Mucosa of descending colon (tissue), 3 donors: ENCODE results near the gene LCA5L. TPM values are rescaled to one million over a fixed set of nuclear protein-coding genes. Genes with fewer than 3 reads are reported as not detected.
A peak's percentile ranks its signal among the peaks of the same experiment; 100 is the strongest.
"Not testable (repeated sequence)": the region's sequence is repeated elsewhere in the genome, so short reads cannot be mapped to it uniquely, and the experiment has no call there.

ENCODE experiments used
- ATAC-seq: fragments of 200-7000 bp; cut with Tn5 transposase; one replicate; pipeline ENCODE4 v1.9.1; 2020; ENCODE audit warnings: mild to moderate bottlenecking, moderate library complexity
- DNase-seq, 3 donors: peaks; one replicate each; pipeline ENCODE4 v3.0.0-alpha.2; 2020
- H3K36me3 ChIP-seq: fragments of 200-600 bp; one replicate; pipeline ENCODE4 v1.8.0; 2021; ENCODE audit warnings: low read depth, mild to moderate bottlenecking
- H3K4me1 ChIP-seq: fragments of 200-600 bp; one replicate; pipeline ENCODE4 v1.8.0; 2021; ENCODE audit warnings: low read depth, mild to moderate bottlenecking
- H3K4me3 ChIP-seq: fragments of 200-600 bp; one replicate; pipeline ENCODE4 v1.8.0; 2021; ENCODE audit warnings: mild to moderate bottlenecking
- H3K9me3 ChIP-seq: fragments of 200-600 bp; one replicate; pipeline ENCODE4 v1.8.0; 2021; ENCODE audit warnings: mild to moderate bottlenecking
- intact Hi-C, 2 donors: fragments of 100-400 bp; cut with DNase I in 1 of 2; cut with micrococcal nuclease in 1 of 2; formaldehyde crosslinking; loops; one replicate each; pipeline versions ENCODE4 v1.11.0 to v1.11.1; 2022; cut with DNase I, micrococcal nuclease
- total RNA-seq, 3 donors: library from RNA; stranded (reverse); fragmentation: NEBNext Ultra II Directional in 2 of 3; extraction: Animal tissue kit (Norgen Biotek cat#: 25700) in 2 of 3; gene quantifications; one replicate each; pipeline versions ENCODE4 v1.2.1 to v1.2.4, GENCODE V29; 2021 to 2023
- TF ChIP-seq, protein P1 (sequence below): fragments of 200-600 bp; IDR thresholded peaks from one replicate; pipeline ENCODE4 v1.8.0; 2022; ENCODE audit warnings: antibody characterized with exemption, mild to moderate bottlenecking
- donor health status: DM: no; HTN: no; CAD: no; lungs with moderate emphysema.
- donor health status: DM: no; HTN: no; CAD: no.
- donor health status: DM: no; HTN: yes; CAD: no.

Gene LCA5L
- total RNA-seq, 3 donors from 2014 or later, result 0.81 to 1.6 (median 1.6) TPM

DNA sequence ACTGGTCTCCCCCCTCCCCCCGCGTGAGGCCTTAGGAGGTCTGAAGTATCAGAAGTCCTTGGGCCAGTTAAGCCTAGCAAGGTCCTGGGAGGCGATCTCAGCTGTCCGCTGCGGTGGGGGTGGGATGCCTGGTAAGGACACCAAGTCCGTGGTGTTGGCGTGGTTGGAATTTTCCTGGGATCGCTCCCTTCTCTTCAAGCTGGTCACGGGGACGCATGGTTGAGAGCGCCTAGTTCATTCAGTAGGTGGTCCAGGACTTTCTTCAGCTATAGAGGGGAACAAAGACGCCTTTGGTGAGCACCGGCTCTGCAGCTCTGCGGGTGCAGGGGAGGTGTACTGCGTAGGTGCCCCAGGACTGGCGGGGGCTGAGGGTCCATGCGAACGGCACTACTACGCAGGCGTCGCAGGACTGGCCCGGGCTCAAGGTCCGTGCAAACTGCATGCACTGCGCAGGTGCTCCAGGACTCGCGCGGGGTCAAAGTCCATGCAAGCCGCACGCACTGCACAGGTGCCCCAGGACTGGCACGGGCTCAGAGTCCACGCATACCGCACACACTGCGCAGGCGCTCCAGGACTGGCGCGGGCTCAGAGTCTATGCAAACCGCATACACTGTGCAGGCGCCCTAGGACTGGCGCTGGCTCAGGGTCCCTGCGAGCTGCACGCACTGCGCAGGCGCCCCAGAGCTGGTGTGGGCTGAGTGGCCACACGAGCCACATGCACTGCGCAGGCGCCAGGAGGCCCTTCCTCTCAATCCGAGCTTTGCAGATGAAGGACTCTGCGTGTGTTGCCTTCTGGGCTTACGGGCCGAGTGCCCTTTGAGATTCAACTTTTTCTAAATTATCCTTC is 60.1 kb downstream of the LCA5L start:
- DNase-seq (peak; percentile 88 to 95 (median 92)), ATAC-seq (peak; percentile 88)
- TF ChIP-seq, protein P1, sequence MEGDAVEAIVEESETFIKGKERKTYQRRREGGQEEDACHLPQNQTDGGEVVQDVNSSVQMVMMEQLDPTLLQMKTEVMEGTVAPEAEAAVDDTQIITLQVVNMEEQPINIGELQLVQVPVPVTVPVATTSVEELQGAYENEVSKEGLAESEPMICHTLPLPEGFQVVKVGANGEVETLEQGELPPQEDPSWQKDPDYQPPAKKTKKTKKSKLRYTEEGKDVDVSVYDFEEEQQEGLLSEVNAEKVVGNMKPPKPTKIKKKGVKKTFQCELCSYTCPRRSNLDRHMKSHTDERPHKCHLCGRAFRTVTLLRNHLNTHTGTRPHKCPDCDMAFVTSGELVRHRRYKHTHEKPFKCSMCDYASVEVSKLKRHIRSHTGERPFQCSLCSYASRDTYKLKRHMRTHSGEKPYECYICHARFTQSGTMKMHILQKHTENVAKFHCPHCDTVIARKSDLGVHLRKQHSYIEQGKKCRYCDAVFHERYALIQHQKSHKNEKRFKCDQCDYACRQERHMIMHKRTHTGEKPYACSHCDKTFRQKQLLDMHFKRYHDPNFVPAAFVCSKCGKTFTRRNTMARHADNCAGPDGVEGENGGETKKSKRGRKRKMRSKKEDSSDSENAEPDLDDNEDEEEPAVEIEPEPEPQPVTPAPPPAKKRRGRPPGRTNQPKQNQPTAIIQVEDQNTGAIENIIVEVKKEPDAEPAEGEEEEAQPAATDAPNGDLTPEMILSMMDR, result no peak
- no peaks in the 10 kb centered on the region for H3K36me3 ChIP-seq
- no peak overlapping the region for H3K4me3 ChIP-seq
- no peaks in the 10 kb centered on the region for H3K9me3 ChIP-seq
- intact Hi-C loops, result no loop called here
- H3K4me1 ChIP-seq, result peaks cover 5% of the 10 kb centered on the region

DNA sequence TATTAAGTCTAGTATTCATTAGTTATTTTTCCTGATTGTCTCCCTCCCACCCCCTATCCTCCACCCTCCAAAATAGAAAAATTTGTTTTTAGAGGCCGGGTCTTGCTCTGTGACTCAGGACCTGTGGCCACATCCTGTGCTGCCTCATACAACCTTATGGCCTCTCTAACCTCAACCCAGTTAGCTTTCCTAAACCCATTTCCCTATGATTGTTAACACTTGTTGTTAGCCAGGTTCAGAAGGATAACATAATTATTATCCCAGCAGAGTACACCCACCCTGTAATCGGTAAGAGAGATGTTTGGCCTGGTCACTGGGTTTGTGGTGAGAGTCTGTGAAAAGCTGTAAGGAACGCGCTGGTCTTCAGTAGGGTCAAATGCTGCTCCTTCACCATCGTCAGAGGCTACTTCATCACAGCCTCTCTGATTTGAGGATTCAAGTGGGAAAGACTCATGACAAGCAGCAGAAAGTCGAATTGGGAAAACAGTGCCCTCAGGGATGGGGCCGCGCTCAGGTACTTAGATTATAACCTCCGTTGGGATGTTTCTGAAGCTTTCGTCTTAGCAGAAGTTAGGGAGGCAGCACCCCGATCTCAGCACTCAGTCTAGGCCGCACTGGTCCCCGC is 60.8 kb downstream of the LCA5L start:
- DNase-seq, result no peak
- TF ChIP-seq, protein P1, result no peak
- no peak overlapping the region for H3K4me3 ChIP-seq
- no peaks in the 10 kb centered on the region for H3K36me3 ChIP-seq
- H3K9me3 ChIP-seq, result no peaks in the 10 kb centered on the region
- intact Hi-C loops, result loop anchor here in 1 of 2 donors (5.0 kb wide), 1 partner anchor 72 kb away; the partner anchor contains the start of gene BRWD1
- H3K4me1 ChIP-seq, result peaks cover 7% of the 10 kb centered on the region
- ATAC-seq, result no peak

DNA sequence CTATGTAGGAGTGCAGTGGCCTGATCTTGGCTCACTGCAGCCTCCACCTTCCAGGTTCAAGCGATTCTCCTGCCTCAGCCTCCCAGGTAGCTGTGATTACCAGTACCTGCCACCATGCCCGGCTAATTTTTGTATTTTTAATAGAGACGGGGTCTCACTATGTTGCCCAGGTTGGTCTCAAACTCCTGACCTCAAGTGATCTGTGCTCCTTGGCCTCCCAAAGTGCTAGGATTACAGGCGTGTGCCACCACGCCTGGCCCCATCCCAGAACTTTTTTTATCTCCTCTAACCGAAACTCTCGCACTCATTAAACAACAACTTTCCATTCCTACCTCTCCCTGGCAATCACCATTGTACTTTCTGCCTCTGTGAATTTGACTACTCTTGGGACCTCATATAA is 63.5 kb downstream of the LCA5L start:
- not testable (repeated sequence) for H3K4me3 ChIP-seq, H3K36me3 ChIP-seq, H3K9me3 ChIP-seq, ATAC-seq, DNase-seq
- intact Hi-C loops, result loop anchor here in 1 of 2 donors (5.0 kb wide), 1 partner anchor 70 kb away; the partner anchor contains the start of gene BRWD1
- peaks cover 12% of the 10 kb centered on the region for H3K4me1 ChIP-seq

DNA sequence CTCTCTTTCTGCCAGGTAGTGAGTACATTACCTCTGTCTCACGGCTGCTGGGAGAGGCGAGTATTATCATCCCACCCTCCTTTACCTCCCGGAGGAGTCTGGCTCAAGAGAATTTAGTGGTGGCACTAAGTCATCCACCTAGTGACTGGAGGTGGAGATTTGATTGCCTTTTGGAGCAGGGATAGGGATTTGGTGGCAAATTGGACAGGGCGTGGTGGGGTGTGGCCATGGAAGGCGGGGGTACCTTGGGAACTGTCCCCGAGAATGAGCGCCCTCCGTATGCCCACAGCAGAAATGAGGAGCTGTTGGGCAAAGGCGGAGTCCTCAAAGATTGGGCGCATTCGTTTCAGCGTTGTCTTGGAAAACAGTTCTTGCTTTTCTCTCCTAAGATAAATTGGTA is 64.6 kb downstream of the LCA5L start:
- peaks cover 12% of the 10 kb centered on the region for H3K4me1 ChIP-seq
- ATAC-seq (no peak), DNase-seq (peak in 2 of 3 donors; percentile 12 to 42)
- no peaks in the 10 kb centered on the region for H3K9me3 ChIP-seq
- H3K4me3 ChIP-seq, result no peak overlapping the region
- intact Hi-C loops, result loop anchor here in 1 of 2 donors (5.0 kb wide), 1 partner anchor 69 kb away; the partner anchor contains the start of gene BRWD1
- no peaks in the 10 kb centered on the region for H3K36me3 ChIP-seq
- TF ChIP-seq, protein P1, result no peak

DNA sequence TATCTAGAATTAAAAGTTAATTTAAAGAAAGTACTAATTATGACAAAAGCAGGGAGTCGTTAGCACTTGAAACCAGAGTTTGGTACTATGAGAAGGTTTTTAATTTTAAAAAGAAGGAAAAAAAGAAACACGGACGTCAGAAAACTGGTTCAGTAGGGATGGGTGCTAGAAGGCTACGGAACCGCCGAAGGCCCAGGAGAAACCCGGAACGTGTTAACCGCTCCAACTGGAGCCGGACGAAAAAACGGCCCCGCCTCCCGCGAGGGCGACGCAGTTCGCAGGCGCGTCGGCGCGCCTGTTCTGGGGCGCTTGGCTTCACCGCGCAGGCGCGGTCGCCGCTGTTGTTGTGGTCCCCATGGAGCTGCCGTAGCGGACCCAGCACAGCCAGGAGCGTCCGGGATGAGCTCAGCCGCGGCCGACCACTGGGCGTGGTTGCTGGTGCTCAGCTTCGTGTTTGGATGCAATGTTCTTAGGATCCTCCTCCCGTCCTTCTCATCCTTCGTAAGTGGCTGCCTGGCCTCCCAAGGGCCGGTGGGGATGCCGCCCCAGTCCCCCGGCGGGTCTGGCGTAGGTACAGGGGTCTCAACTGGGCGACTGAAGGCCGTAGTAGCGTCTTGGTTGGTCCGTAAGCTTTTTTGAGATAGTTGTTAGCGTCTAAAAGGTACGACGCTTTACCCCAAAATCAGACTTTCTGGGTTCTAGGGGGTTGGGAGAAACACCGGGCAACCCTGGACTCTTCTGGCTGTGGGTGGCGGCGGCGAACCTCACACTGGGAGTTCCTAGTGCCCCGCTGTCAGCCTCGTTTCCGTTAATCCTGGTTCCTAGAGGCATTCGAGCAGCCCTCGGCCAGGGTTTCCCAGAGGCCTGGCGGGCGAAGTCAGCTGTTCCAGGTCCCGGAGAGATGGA is 65.3 kb downstream of the LCA5L start:
- Histone ChIP-seq H3K9me3 (no peaks in the 10 kb centered on the region), H3K4me1 (peaks cover 12% of the 10 kb centered on the region), H3K4me3 (peak overlapping the region; percentile 50), H3K36me3 (no peaks in the 10 kb centered on the region)
- TF ChIP-seq, protein P1, result no peak
- intact Hi-C loops, result loop anchor here in 1 of 2 donors (5.0 kb wide), 1 partner anchor 68 kb away; the partner anchor contains the start of gene BRWD1
- DNase-seq (peak; percentile 92 to 96 (median 95)), ATAC-seq (peak; percentile 99)
